WI38 (cell line): ENCODE data around the gene GRIK4.

Experiments
- H3K4me3 ChIP-seq: 2 replicates; pipeline ENCODE4 v1.5.1; 2011; ENCODE audit warnings: low read depth, mild to moderate bottlenecking, control low read depth, low read length
- CTCF ChIP-seq: IDR thresholded peaks from 2 replicates; pipeline ENCODE4 v1.5.1; 2012; ENCODE audit warnings: low read depth, mild to moderate bottlenecking, control low read depth, low read length

Gene GRIK4

DNA sequence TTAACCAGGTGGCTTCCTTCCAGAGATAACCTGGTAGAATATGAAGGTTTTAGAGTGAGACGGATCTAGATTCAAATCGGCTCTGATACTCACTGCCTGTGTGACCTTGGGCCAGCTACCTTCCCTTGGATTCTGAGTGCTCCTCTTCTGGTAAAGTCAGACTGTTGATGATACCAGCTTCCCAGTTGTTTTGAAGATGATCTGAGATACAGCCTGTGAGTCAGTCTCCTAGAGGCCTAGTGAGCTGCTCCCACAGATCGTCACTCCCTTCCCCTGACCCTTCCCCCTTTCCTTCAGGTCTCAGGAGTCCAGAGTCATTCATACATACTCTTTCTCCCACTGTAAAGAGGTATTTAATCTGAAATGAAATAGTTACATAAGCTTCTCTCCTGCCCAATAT is 207.8 kb downstream of the GRIK4 start:
- TF ChIP-seq CTCF, result no peak
- no peak overlapping the region for H3K4me3 ChIP-seq

DNA sequence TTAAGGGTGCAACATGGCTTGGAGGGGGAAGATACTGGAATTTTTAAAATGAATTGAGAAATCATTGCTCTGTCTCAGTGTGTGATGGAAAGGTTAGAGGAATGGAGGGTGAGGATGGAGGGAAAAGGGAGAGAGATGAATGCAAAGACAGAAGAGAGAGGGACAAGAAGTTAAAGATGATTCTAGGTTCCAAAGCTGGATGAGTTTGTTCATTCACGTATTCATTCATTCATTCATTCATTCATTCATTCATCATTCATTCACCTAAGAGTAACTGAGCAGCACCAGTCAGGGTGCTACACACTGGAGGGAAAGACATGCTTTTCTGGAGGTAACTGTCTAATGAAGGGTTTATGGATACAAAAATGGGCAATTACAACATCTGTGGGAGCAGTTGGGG is 209.2 kb downstream of the GRIK4 start:
- no peak for TF ChIP-seq CTCF
- no peak overlapping the region for H3K4me3 ChIP-seq

DNA sequence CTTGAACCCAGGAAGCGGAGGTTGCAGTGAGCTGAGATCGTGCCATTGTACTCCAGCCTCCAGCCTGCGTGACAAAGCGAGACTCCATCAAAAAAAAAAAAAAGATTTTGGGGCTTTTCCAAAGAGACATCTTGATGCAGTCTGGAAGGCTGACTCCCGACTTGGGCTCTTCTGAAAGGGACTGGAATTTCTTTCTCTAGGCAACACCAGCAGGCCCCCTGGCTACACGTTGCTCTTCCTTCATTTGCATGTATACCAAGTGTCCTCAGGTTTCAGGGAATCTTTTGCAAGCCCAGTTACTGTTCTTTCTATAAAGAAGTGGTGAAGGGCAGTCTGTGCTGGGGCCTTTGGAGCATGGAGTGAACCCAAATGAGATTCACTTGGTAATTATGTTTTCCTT is 211.0 kb downstream of the GRIK4 start:
- no peak overlapping the region for H3K4me3 ChIP-seq
- TF ChIP-seq CTCF, result no peak

GRCh38 chr11:120723751-120724150 is 212.2 kb downstream of the GRIK4 start:
- H3K4me3 ChIP-seq, result no peak overlapping the region

DNA sequence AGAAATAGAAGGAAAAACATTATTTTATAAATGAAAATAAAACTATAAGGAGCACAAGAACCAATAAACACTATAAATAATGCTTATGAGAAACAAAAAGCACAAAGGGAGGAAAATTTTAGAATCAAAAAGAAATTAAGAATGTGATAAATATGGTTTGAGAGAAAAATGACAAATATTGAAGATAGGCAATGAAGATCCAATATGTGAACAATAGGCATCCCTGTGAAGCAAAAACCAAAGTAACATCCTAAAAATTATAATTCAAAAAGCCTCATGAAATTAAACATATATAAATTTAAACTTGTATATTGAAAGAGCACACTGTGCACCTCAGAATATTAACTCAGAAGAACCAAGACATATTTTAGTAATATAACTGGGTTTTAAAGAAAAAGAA is 216.2 kb downstream of the GRIK4 start:
- TF ChIP-seq CTCF, result no peak
- no peak overlapping the region for H3K4me3 ChIP-seq

More at GRCh38 chr11:120723751-120724150, 212.2 kb downstream of the GRIK4 start:
- no peak for TF ChIP-seq CTCF

GRCh38 chr11:120735035-120735434 is 223.5 kb downstream of the GRIK4 start:
- H3K4me3 ChIP-seq, result no peak overlapping the region
- TF ChIP-seq CTCF, result no peak

DNA sequence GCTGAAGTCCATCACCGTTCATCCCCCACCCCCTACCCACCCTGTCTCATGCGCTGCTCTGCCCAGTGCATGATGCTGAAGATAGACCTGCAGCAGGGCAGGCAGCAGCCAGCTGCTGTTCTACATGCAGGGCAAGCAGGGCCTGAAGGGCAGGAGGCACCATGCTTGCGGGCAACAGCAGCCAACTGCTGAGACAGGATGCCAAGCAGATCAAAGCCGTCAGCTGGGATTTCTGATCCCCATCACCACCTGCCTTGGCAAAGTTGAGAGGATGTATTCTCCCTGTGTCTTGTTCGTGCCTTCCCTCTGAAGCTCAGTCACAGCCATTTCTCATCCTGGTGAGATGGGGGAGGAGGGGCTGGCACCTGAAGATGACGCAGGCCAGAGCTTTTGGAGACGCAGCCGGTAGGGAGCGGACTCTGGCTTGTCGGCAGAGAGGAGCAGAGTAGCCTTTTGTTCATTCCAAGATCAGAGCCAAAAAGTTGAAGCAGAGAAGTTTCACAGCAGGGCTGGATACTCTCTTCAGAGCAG is 227.0 kb downstream of the GRIK4 start:
- H3K4me3 ChIP-seq, result no peak overlapping the region
- no peak for TF ChIP-seq CTCF
